GM19099 (cell line): ENCODE data around the gene APOC4.
A peak's percentile ranks its signal among the peaks of the same experiment; 100 is the strongest.

Experiments
- POLR2A ChIP-seq: IDR thresholded peaks from 3 replicates; pipeline ENCODE4 v1.6.1; 2011; ENCODE audit warnings: low read depth; ENCODE audit not compliant: insufficient read length; ENCODE audit errors: extremely low read depth

The APOC4 gene, protein sequence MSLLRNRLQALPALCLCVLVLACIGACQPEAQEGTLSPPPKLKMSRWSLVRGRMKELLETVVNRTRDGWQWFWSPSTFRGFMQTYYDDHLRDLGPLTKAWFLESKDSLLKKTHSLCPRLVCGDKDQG

DNA sequence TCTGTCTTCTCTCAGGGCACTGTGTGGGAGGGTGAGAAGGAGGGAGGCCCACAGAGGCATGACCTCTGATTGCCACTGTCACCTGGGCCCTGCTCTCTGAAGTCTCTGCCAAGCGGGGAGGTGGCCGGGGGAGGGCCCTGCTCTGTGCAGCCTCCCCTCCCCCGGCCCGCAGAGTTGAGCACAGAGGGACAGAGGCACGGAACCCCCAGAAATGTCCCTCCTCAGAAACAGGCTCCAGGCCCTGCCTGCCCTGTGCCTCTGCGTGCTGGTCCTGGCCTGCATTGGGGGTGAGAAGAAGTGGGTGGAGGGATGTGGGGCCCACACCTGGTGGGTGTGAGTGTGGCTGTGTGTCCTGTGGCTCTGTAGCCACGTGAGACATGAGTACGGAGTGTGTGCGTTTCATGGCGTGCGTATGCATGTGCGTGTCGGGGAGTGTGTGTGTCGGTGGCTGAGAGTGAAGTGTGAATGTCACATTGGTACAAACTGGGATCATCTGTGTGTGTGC is at the start of gene APOC4:
APOC4 (plus strand) TSS at position 171 of the 505 bp plus-strand sequence; CDS start at position 212, 41 bp downstream.
- TF ChIP-seq POLR2A = no peak

DNA sequence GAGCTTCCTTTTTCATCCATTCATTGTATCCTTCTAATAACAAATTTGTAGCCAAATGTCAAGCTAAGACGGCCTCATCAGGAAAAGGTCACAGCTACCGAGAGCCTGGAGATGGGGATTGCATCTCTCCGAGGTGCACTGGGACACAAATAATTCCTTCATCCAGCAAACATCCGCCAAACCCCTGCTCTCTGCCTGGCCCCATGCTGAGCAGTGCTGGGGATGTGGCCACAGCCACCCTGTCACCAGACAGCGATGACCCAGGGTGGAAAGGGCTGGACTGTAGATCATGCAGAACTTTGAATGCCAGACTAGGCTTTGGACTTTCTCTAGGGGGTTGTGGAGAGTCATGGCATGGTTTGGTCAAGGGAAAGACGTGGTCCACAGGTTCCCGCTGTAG is 49.1 kb upstream of the APOC4 start:
- no peak for TF ChIP-seq POLR2A

GRCh38 chr19:44893332-44894051 is 48.5 kb upstream of the APOC4 start:
- TF ChIP-seq POLR2A = no peak

GRCh38 chr19:44894052-44894400 is 48.0 kb upstream of the APOC4 start:
- TF ChIP-seq POLR2A = no peak

DNA sequence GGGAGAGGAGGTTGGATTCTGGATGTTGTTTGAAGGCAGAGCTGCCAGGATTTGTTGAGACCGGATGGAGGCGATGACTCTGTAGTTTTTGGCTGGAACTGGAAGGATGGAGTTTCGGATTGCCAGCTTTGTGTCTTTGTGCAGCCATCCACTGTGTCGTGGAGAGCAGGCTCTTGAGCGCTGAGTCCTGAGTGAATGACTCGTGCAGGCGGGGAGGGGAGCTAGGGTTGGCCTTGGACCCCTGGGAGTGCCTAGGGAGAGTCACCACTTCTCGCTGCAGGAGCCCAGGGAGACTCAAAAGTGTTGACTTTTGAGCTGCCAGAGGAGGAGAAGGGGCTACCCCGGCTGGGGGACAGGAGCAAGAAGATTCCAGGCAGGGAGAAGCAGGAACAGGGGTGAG is 47.1 kb upstream of the APOC4 start:
- TF ChIP-seq POLR2A = no peak

GRCh38 chr19:44897835-44898234 is 44.2 kb upstream of the APOC4 start:
- TF ChIP-seq POLR2A = no peak

- no peak for TF ChIP-seq POLR2A
Observed at GRCh38 chr19:44900328-44901244, 41.5 kb upstream of the APOC4 start.

DNA sequence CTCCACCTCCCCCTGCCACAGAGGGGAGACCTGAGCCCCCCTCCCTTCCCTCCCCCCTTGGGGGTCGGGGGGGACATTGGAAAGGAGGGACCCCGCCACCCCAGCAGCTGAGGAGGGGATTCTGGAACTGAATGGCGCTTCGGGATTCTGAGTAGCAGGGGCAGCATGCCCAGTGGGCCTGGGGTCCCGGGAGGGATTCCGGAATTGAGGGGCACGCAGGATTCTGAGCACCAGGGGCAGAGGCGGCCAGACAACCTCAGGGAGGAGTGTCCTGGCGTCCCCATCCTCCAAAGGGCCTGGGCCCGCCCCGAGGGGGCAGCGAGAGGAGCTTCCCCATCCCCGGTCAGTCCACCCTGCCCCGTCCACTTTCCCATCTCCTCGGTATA is 38.8 kb upstream of the APOC4 start:
- TF ChIP-seq POLR2A = no peak

DNA sequence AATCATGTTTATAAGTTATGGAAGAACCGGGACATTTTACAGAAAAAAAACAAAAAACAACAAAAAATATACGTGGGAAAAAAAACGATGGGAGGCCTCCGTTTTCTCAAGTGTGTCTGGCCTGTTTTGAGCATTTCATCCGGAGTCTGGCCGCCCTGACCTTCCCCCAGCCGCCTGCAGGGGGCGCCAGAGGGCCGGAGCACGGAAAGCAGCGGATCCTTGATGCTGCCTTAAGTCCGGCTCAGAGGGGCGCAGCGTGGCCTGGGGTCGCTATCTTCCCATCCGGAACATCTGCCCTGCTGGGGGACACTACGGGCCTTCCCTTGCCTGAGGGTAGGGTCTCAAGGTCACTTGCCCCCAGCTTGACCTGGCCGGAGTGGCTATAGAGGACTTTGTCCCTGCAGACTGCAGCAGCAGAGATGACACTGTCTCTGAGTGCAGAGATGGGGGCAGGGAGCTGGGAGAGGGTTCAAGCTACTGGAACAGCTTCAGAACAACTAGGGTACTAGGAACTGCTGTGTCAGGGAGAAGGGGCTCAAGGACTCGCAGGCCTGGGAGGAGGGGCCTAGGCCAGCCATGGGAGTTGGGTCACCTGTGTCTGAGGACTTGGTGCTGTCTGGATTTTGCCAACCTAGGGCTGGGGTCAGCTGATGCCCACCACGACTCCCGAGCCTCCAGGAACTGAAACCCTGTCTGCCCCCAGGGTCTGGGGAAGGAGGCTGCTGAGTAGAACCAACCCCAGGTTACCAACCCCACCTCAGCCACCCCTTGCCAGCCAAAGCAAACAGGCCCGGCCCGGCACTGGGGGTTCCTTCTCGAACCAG is 38.2 kb upstream of the APOC4 start:
- TF ChIP-seq POLR2A = no peak

DNA sequence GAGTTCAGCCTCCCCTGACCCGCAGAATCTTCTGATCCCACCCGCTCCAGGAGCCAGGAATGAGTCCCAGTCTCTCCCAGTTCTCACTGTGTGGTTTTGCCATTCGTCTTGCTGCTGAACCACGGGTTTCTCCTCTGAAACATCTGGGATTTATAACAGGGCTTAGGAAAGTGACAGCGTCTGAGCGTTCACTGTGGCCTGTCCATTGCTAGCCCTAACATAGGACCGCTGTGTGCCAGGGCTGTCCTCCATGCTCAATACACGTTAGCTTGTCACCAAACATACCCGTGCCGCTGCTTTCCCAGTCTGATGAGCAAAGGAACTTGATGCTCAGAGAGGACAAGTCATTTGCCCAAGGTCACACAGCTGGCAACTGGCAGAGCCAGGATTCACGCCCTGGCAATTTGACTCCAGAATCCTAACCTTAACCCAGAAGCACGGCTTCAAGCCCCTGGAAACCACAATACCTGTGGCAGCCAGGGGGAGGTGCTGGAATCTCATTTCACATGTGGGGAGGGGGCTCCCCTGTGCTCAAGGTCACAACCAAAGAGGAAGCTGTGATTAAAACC is 37.5 kb upstream of the APOC4 start:
- TF ChIP-seq POLR2A = peak; percentile 9

- no peak for TF ChIP-seq POLR2A
Observed at GRCh38 chr19:44905437-44906160, 36.4 kb upstream of the APOC4 start, which contains the start of gene APOE. APOE (plus strand) TSS chr19:44905796; CDS start chr19:44906625, 829 bp downstream.

DNA sequence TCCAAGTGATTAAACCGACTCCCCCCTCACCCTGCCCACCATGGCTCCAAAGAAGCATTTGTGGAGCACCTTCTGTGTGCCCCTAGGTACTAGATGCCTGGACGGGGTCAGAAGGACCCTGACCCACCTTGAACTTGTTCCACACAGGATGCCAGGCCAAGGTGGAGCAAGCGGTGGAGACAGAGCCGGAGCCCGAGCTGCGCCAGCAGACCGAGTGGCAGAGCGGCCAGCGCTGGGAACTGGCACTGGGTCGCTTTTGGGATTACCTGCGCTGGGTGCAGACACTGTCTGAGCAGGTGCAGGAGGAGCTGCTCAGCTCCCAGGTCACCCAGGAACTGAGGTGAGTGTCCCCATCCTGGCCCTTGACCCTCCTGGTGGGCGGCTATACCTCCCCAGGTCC is 34.4 kb upstream of the APOC4 start:
- no peak for TF ChIP-seq POLR2A

- no peak for TF ChIP-seq POLR2A
Observed at GRCh38 chr19:44908074-44908835, 33.8 kb upstream of the APOC4 start.
